Measurements from ENCODE around the gene TUBA4B. TPM values are rescaled to one million over a fixed set of nuclear protein-coding genes. Genes with fewer than 3 reads are reported as not detected.
"Not testable (repeated sequence)": the region's sequence is repeated elsewhere in the genome, so short reads cannot be mapped to it uniquely, and the experiment has no call there.

TUBA4B gene
- total RNA-seq, 8 experiments from 2014 or later = 0.13 to 0.28 (median 0.14) TPM; not detected in 5

- ATAC-seq (replicated peaks in 6 of 8) = no peak
- WGBS, 10 experiments = 91 to 100% (median 100%) methylated on average over 1 to 6 of the region's 10 CpGs; no CpG with 5 or more reads in 4 of the 10 experiments
- no peak overlapping the region for H3K27ac ChIP-seq
- H3K4me1 ChIP-seq (replicated peaks in 1 of 2) = peaks cover 24 to 29% of the 10 kb centered on the region in 2 donors
- peak overlapping the region in 4 of 5 donors; percentile 62 to 93 (median 77) for H3K4me3 ChIP-seq
- in situ Hi-C loops (cut with MboI; ENCODE audit: low pct_unique_long_range_greater_than_20kb in 2 of 9, low sequenced_read_pairs in 9 of 9, unreplicated experiment in 9 of 9) = no loop called here
Measured at GRCh38 chr2:219246559-219246958, 6.5 kb upstream of the TUBA4B start.

- WGBS, 10 experiments = 89 to 100% (median 94%) methylated on average over 1 to 6 of the region's 17 CpGs; no CpG with 5 or more reads in 3 of the 10 experiments
- in situ Hi-C loops (cut with MboI; ENCODE audit: low pct_unique_long_range_greater_than_20kb in 2 of 9, low sequenced_read_pairs in 9 of 9, unreplicated experiment in 9 of 9) = no loop called here
- no peak for ATAC-seq (replicated peaks in 6 of 8)
- H3K4me3 ChIP-seq = no peak overlapping the region
- H3K27ac ChIP-seq = peak overlapping the region in 1 of 2 donors; percentile 15
- H3K4me1 ChIP-seq (replicated peaks in 1 of 2) = peaks cover 26 to 35% of the 10 kb centered on the region in 2 donors
Measured at GRCh38 chr2:219247678-219248642, 5.1 kb upstream of the TUBA4B start.

GRCh38 chr2:219248845-219249202 is 4.2 kb upstream of the TUBA4B start:
- no peak for ATAC-seq (replicated peaks in 6 of 8)
- Histone ChIP-seq H3K4me1 (replicated peaks in 1 of 2) (peaks cover 34 to 39% of the 10 kb centered on the region in 2 donors), H3K27ac (peak overlapping the region; percentile 67 to 85), H3K4me3 (peak overlapping the region in 1 of 5 donors; percentile 3)
- in situ Hi-C loops (cut with MboI; ENCODE audit: low pct_unique_long_range_greater_than_20kb in 2 of 9, low sequenced_read_pairs in 9 of 9, unreplicated experiment in 9 of 9) = no loop called here
- WGBS, 10 experiments = 0 to 83% (median 73%) methylated on average over 1 to 2 of the region's 2 CpGs; no CpG with 5 or more reads in 4 of the 10 experiments

DNA sequence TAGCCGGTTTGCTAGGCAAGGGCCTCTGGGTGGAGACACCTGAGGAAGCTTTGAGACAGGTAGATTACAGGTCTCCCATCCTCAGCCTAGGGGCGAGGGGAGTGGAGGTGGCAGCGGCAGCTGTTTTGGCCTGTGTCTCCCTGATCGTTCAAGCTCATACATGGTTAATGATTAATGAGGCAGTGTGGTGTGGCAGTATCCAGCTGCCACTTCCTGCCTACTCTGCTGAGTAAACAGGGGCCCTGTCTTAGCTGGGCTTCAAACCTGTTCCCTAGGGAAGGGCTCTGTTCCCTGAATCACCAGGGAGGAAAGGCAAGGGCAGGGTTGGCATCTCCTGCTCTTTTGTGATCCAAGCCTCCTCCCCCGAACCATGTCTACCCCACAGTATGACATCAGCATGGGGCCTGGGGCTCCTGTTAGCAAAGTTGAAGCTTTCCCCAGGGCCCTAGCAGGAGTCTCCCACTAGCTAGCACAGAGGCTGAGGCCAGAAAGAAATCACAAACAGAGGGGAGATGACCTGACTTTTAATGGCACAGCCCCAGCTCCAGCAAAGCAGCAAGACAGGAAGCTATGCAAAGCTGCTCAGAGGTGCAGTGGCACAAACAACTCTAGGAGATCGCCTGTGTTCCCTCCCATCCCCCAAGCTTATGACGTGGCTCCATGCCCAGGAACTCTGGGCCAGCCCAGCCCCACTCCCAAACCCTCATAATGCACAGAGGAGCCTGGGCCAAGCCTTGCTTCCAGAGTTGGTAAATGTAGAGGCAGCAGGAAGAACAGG is 3.7 kb upstream of the TUBA4B start:
- peak; percentile 6 to 71 (median 58) for ATAC-seq (replicated peaks in 6 of 8)
- in situ Hi-C loops (cut with MboI; ENCODE audit: low pct_unique_long_range_greater_than_20kb in 2 of 9, low sequenced_read_pairs in 9 of 9, unreplicated experiment in 9 of 9) = no loop called here
- Histone ChIP-seq H3K4me1 (replicated peaks in 1 of 2) (peaks cover 32 to 38% of the 10 kb centered on the region in 2 donors), H3K4me3 (peak overlapping the region in 2 of 5 donors; percentile 1 to 3), H3K27ac (peak overlapping the region; percentile 67 to 85)
- WGBS, 10 experiments = 0 to 80% (median 0%) methylated on average over 1 to 2 of the region's 7 CpGs; no CpG with 5 or more reads in 5 of the 10 experiments

- no peak overlapping the region for H3K4me3 ChIP-seq
- peaks cover 28 to 37% of the 10 kb centered on the region in 2 donors for H3K4me1 ChIP-seq (replicated peaks in 1 of 2)
- H3K27ac ChIP-seq = peak overlapping the region; percentile 67 to 85
- WGBS, 10 experiments = 60 to 95% (median 81%) methylated on average over 2 to 14 of the region's 22 CpGs
- ATAC-seq (replicated peaks in 6 of 8) = no peak
- in situ Hi-C loops (cut with MboI; ENCODE audit: low pct_unique_long_range_greater_than_20kb in 2 of 9, low sequenced_read_pairs in 9 of 9, unreplicated experiment in 9 of 9) = no loop called here
Measured at GRCh38 chr2:219250049-219250781, 2.8 kb upstream of the TUBA4B start.

DNA sequence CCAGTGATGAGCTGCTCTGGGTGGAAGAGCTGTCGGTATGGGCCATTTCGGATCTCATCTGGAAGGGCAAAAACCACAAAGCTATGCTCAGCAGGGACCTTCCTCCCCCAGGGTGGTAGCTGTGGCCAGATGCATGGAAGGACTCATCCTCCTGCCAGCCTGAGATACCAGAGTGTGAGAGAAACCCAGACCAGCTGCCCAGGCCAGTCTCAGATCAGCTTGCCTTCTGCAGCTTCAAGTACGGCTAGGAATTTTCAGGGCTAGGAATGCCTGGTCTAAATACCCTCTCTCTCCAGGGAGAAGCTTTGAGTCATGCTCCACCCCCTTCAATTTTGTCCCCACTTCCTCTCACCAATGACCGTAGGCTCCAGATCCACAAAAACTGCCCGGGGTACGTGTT is 1.4 kb upstream of the TUBA4B start:
- in situ Hi-C loops (cut with MboI; ENCODE audit: low pct_unique_long_range_greater_than_20kb in 2 of 9, low sequenced_read_pairs in 9 of 9, unreplicated experiment in 9 of 9) = no loop called here
- 50 to 90% (median 79%) methylated on average over 1 to 6 of the region's 6 CpGs; no CpG with 5 or more reads in 6 of the 10 experiments for WGBS, 10 experiments

DNA sequence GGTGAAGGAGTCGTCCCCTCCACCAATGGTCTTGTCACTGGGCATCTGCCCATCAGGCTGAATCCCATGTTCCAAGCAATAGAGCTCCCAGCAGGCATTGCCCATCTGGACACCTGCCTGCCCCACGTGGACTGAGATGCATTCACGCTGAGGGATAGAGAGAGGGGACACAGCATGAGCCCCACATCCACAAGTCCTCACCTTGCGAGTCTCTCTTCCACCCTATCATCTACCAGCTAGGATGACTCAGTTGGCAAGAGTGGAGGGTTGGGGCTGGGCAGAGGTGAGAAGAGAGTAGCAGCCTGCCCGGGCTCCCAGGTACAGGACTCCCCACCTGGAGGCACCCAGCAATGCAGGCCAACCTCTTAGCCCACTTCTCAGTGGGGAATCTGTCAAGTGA is 959 bp upstream of the TUBA4B start:
- Histone ChIP-seq H3K27ac (no peak overlapping the region), H3K4me3 (peak overlapping the region in 1 of 5 donors; percentile 51), H3K4me1 (replicated peaks in 1 of 2) (peaks cover 21 to 28% of the 10 kb centered on the region in 2 donors)
- no peak for ATAC-seq (replicated peaks in 6 of 8)
- WGBS, 10 experiments = 30 to 38% methylated on average over 1 to 2 of the region's 5 CpGs; no CpG with 5 or more reads in 8 of the 10 experiments
- in situ Hi-C loops (cut with MboI; ENCODE audit: low pct_unique_long_range_greater_than_20kb in 2 of 9, low sequenced_read_pairs in 9 of 9, unreplicated experiment in 9 of 9) = no loop called here

More for the DNA sequence above, 1.4 kb upstream of the TUBA4B start:
- Histone ChIP-seq H3K4me1 (replicated peaks in 1 of 2) (peaks cover 22 to 29% of the 10 kb centered on the region in 2 donors), H3K27ac (no peak overlapping the region), H3K4me3 (no peak overlapping the region)
- no peak for ATAC-seq (replicated peaks in 6 of 8)

DNA sequence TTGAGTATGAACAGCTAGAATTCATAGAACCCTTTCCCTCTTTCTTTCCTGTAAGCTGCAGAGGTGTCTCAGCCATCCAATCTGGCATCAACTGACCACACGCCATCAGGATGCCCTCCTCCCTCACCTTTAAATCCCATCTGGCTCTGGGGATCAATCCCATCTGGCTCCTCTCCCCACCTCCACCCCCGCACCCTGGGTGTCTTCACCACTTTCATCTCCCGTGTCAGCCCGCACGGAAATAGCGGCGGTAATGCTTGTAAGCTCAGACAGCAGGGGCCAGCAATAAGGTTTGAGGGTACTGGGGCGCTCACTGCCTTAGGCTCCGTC is 508 bp upstream of the TUBA4B start:
- in situ Hi-C loops (cut with MboI; ENCODE audit: low pct_unique_long_range_greater_than_20kb in 2 of 9, low sequenced_read_pairs in 9 of 9, unreplicated experiment in 9 of 9) = no loop called here
- no peak overlapping the region for H3K27ac ChIP-seq
- 3 to 80% (median 13%) methylated on average over 1 to 7 of the region's 9 CpGs; no CpG with 5 or more reads in 7 of the 10 experiments for WGBS, 10 experiments
- H3K4me1 ChIP-seq (replicated peaks in 1 of 2) = peaks cover 21 to 28% of the 10 kb centered on the region in 2 donors
- no peak for ATAC-seq (replicated peaks in 6 of 8)
- peak overlapping the region in 4 of 5 donors; percentile 10 to 51 (median 34) for H3K4me3 ChIP-seq

- H3K4me1 ChIP-seq (replicated peaks in 1 of 2) = peaks cover 17 to 25% of the 10 kb centered on the region in 2 donors
- peak; percentile 37 to 84 (median 64) for ATAC-seq (replicated peaks in 6 of 8)
- in situ Hi-C loops (cut with MboI; ENCODE audit: low pct_unique_long_range_greater_than_20kb in 2 of 9, low sequenced_read_pairs in 9 of 9, unreplicated experiment in 9 of 9) = no loop called here
- no peak within 1 kb of the TSS for H3K27ac ChIP-seq
- 0% methylated on average over 3 to 6 of the region's 76 CpGs; no CpG with 5 or more reads in 7 of the 10 experiments for WGBS, 10 experiments
- peak within 1 kb of the TSS; percentile 23 to 51 (median 30) for H3K4me3 ChIP-seq
Measured at GRCh38 chr2:219253753-219254589, 928 bp downstream of the TUBA4B start, which contains the start of gene TUBA4A. TSS of gene TUBA4A (minus strand) at chr2:219253918. CDS start at chr2:219253858, 60 bp downstream.

DNA sequence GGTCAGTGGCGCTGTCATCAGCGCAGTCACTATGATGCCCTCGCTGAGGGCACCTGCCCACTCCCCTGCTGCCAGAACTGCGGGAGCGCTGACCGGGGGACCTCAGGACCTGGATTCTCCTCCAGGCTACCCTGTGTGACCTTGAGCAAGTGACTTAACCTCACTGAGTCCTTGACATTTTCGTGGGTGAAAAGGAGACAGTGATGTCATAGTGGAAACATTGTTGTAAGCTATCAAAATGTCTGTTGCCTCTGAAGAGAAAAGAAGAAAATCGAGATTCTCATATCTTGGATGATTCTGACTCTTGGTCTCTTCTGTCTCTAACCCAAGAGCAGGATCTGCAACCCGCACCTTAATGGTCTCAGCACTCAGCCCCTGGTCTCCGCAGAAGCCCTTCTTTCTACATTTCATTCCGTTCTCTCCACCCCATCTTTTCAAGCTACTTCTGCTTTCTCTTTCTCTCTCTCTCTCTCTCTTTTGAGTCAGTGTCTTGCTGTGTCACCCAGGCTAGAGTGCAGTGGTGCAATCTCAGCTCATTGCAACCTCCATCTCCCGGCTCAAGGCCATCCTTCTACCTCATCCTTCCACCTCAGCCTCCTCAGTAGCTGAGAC is 1.7 kb downstream of the TUBA4B start:
- Histone ChIP-seq H3K27ac (no peak overlapping the region), H3K4me3 (peak overlapping the region; percentile 23 to 51 (median 30)), H3K4me1 (replicated peaks in 1 of 2) (peaks cover 13 to 18% of the 10 kb centered on the region in 2 donors)
- ATAC-seq (replicated peaks in 6 of 8) = no peak
- 23 to 71% (median 42%) methylated on average over 1 to 9 of the region's 12 CpGs for WGBS, 10 experiments
- in situ Hi-C loops (cut with MboI; ENCODE audit: low pct_unique_long_range_greater_than_20kb in 2 of 9, low sequenced_read_pairs in 9 of 9, unreplicated experiment in 9 of 9) = no loop called here

GRCh38 chr2:219258942-219259341 is 5.9 kb downstream of the TUBA4B start:
- in situ Hi-C loops (cut with MboI; ENCODE audit: low pct_unique_long_range_greater_than_20kb in 2 of 9, low sequenced_read_pairs in 9 of 9, unreplicated experiment in 9 of 9); H3K27ac ChIP-seq; ATAC-seq (replicated peaks in 6 of 8); H3K4me3 ChIP-seq; H3K4me1 ChIP-seq (replicated peaks in 1 of 2): not testable (repeated sequence)
- 50 to 100% (median 68%) methylated on average over 1 to 9 of the region's 10 CpGs; no CpG with 5 or more reads in 1 of the 10 experiments for WGBS, 10 experiments
